Naive thymus-derived CD4-positive, alpha-beta T cell (primary cell): ENCODE measurements around the gene CELF5. TPM values are rescaled to one million over a fixed set of nuclear protein-coding genes. Genes with fewer than 3 reads are reported as not detected.

Experiments used
- ATAC-seq: fragments of 150-1000 bp; cut with Tn5 transposase; 2 replicates; pipeline ENCODE4 v1.10.0; 2021; ENCODE audit warnings: mild to moderate bottlenecking, moderate library complexity
- CTCF ChIA-PET: fragments of 350-600 bp; sonication (Branson Sonifier 250); formaldehyde crosslinking; loops from one replicate; lab custom pipeline; 2021; ENCODE audit warnings: antibody characterized with exemption; lab: Charles Lee
- POLR2A ChIA-PET: fragments of 350-600 bp; sonication (Branson Sonifier 250); formaldehyde crosslinking; loops from one replicate; lab custom pipeline; 2021; ENCODE audit warnings: antibody characterized with exemption, inconsistent platforms; lab: Charles Lee
- DNase-seq, 9 donors: peaks; one replicate each; pipeline versions ENCODE4 v3.0.0 to v3.0.0-alpha.2; 2020 to 2022; ENCODE audit warnings: mixed read lengths in 1 of 9
- H3K27ac ChIP-seq: one replicate; pipeline ENCODE4 v1.7.0; 2013; ENCODE audit warnings: mild to moderate bottlenecking, low read depth, low read length, moderate library complexity
- H3K27me3 ChIP-seq, 2 donors: one replicate each; pipeline ENCODE4 v1.7.0; 2013; ENCODE audit warnings: low read length in 2 of 2, mild to moderate bottlenecking in 2 of 2, moderate library complexity in 2 of 2; ENCODE audit not compliant: control insufficient read depth in 2 of 2, insufficient read depth in 2 of 2
- H3K36me3 ChIP-seq, 3 experiments: 1 replicate in 2 of 3; 2 replicates in 1 of 3; pipeline ENCODE4 v1.7.0; 2013; ENCODE audit warnings: low read length in 3 of 3, mild to moderate bottlenecking in 3 of 3, moderate library complexity in 1 of 3; ENCODE audit not compliant: insufficient read depth in 3 of 3, control insufficient read depth in 2 of 3
- H3K4me1 ChIP-seq, 2 donors: one replicate each; pipeline ENCODE4 v1.7.0; 2013; ENCODE audit warnings: low read length in 2 of 2, mild to moderate bottlenecking in 2 of 2, moderate library complexity in 1 of 2; ENCODE audit not compliant: control insufficient read depth in 2 of 2, insufficient read depth in 2 of 2
- H3K4me3 ChIP-seq: 2 replicates; pipeline ENCODE4 v1.7.0; 2013; ENCODE audit warnings: mild to moderate bottlenecking, low read length
- H3K9me3 ChIP-seq, 3 experiments: 1 replicate in 2 of 3; 2 replicates in 1 of 3; pipeline ENCODE4 v1.7.0; 2013; ENCODE audit warnings: low read length in 3 of 3; ENCODE audit not compliant: control insufficient read depth in 2 of 3
- H3K27ac Mint-ChIP-seq, 9 donors: one replicate each; pipeline ENCODE4 v1.8.0; 2020 to 2022; ENCODE audit warnings: mixed read lengths in 9 of 9, mild to moderate bottlenecking in 8 of 9, moderate library complexity in 5 of 9, inconsistent platforms in 2 of 9
- H3K27me3 Mint-ChIP-seq, 5 donors: one replicate each; pipeline ENCODE4 v1.8.0; 2021 to 2022; ENCODE audit warnings: mixed read lengths in 5 of 5, mild to moderate bottlenecking in 1 of 5
- H3K36me3 Mint-ChIP-seq, 5 donors: one replicate each; pipeline ENCODE4 v1.8.0; 2020 to 2022; ENCODE audit warnings: mixed read lengths in 5 of 5, mild to moderate bottlenecking in 3 of 5, inconsistent platforms in 1 of 5
- H3K4me1 Mint-ChIP-seq, 7 donors: one replicate each; pipeline ENCODE4 v1.8.0; 2020 to 2022; ENCODE audit warnings: mixed read lengths in 7 of 7, mild to moderate bottlenecking in 3 of 7, inconsistent platforms in 1 of 7
- H3K4me3 Mint-ChIP-seq, 10 donors: one replicate each; pipeline ENCODE4 v1.8.0; 2020 to 2022; ENCODE audit warnings: mild to moderate bottlenecking in 10 of 10, mixed read lengths in 10 of 10, moderate library complexity in 6 of 10, inconsistent platforms in 2 of 10
- H3K9me3 Mint-ChIP-seq, 11 donors: one replicate each; pipeline ENCODE4 v1.8.0; 2020 to 2022; ENCODE audit warnings: mixed read lengths in 11 of 11, mild to moderate bottlenecking in 4 of 11, inconsistent platforms in 1 of 11, moderate library complexity in 1 of 11
- intact Hi-C, 2 donors: fragments of 100-400 bp; cut with micrococcal nuclease; formaldehyde crosslinking; loops; one replicate each; pipeline ENCODE4 v1.15.1; 2023
- polyA plus RNA-seq, 2 donors: library from polyadenylated mRNA; unstranded; fragments of 300-500 nt; fragmentation: Illumina TruSeq; gene quantifications; one replicate each; pipeline ENCODE4 v1.2.3, GENCODE V29; 2021
- total RNA-seq, 6 experiments: library from RNA in 5 of 6; stranded (reverse) in 5 of 6; gene quantifications; 1 replicate in 5 of 6; 2 replicates in 1 of 6; pipeline ENCODE4 v1.2.3 and lab custom pipeline; 2021 to 2026

Gene CELF5
- total and polyA plus RNA-seq, 7 experiments from 2014 or later = 0.16 to 0.27 (median 0.17) TPM; not detected in 2

- Mint-ChIP-seq H3K4me3 (peak within 1 kb of the TSS; percentile 86 to 99 (median 94)), H3K27me3 (peaks cover 0 to 2% (median 0%) of the 10 kb centered on the region in 5 donors), H3K9me3 (peaks cover 0 to 3% (median 0%) of the 10 kb centered on the region in 11 donors), H3K27ac (peak within 1 kb of the TSS; percentile 89 to 99 (median 91)), H3K4me1 (peaks cover 43 to 66% (median 54%) of the 10 kb centered on the region in 7 donors), H3K36me3 (peaks cover 0 to 30% (median 13%) of the 10 kb centered on the region in 5 donors)
- Histone ChIP-seq H3K4me1 (peaks cover 53 to 63% of the 10 kb centered on the region in 2 donors), H3K36me3 (peaks cover 0 to 24% (median 9%) of the 10 kb centered on the region in 3 experiments), H3K27me3 (no peaks in the 10 kb centered on the region), H3K27ac (peak within 1 kb of the TSS; percentile 74), H3K9me3 (no peaks in the 10 kb centered on the region), H3K4me3 (peak within 1 kb of the TSS; percentile 71)
- peak; percentile 92 to 98 (median 95) for DNase-seq
- intact Hi-C loops = loop anchor here (1.0 to 5.0 kb wide), 16 partner anchors 8 to 1607 kb away; partner anchors contain the start of genes MRPL54 (in 2 of the 2), APBA3 (in 1 of the 2), CACTIN (in 1 of the 2) and DOHH (in 1 of the 2)
- CTCF ChIA-PET = interaction anchor here (0.6 to 1.8 kb wide), 2 partner anchors 24 to 424 kb away, joined by 3 to 5 read pairs; no protein-coding TSS in a partner anchor
- ATAC-seq = peak; percentile 94
- POLR2A ChIA-PET = interaction anchor here (0.7 to 3.9 kb wide), 10 partner anchors 9 to 1539 kb away, joined by 3 to 21 read pairs (median 6); no protein-coding TSS in a partner anchor
Observed at GRCh38 chr19:3185461-3186159, 38.9 kb upstream of the CELF5 start, which contains the start of gene NCLN. NCLN (plus strand) TSS chr19:3185930; CDS start chr19:3186031, 101 bp downstream.

DNA sequence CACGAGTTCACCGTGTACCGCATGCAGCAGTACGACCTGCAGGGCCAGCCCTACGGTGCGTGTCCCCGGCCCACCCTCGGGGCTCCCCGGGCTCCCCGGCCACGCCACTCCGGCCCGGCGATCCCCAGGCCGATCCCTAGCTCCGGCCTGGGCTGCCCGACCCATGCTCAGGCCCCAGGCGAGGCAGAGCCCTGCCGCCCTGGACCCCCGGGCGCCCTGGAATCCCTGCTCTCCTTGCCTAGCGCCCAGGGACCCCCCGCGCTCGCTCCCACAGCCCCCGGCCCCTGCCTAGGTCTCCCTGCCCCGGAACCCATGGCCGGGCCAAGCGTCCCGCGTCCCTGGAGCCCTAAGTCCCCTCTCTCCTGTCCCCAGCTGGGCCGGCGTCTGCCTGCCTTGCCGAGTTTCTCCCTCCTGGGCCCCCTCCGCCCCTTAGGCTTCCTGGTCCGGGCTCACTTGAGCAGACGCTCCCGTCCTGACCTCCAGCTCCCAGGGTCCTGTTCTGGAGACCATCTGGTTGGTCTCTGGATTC, 38.2 kb upstream of the CELF5 start:
- ChIA-PET CTCF (no interaction called here), POLR2A (interaction anchor here (1.0 to 3.9 kb wide), 4 partner anchors 10 to 24 kb away, joined by 3 to 21 read pairs (median 8); no protein-coding TSS in a partner anchor)
- ATAC-seq = no peak
- no peaks in the 10 kb centered on the region for H3K9me3 ChIP-seq
- peaks cover 49 to 63% of the 10 kb centered on the region in 2 donors for H3K4me1 ChIP-seq
- peak overlapping the region; percentile 74 for H3K27ac ChIP-seq
- peak overlapping the region; percentile 71 for H3K4me3 ChIP-seq
- no peaks in the 10 kb centered on the region for H3K27me3 ChIP-seq
- Mint-ChIP-seq H3K9me3 (peaks cover 0 to 5% (median 0%) of the 10 kb centered on the region in 11 donors), H3K27ac (peak overlapping the region in 8 of 9 donors; percentile 48 to 91 (median 78)), H3K4me1 (peaks cover 43 to 67% (median 55%) of the 10 kb centered on the region in 7 donors), H3K27me3 (peaks cover 0 to 2% (median 0%) of the 10 kb centered on the region in 5 donors), H3K36me3 (peaks cover 0 to 24% (median 9%) of the 10 kb centered on the region in 5 donors), H3K4me3 (peak overlapping the region; percentile 84 to 99 (median 90))
- H3K36me3 ChIP-seq = peaks cover 0 to 19% (median 4%) of the 10 kb centered on the region in 3 experiments
- intact Hi-C loops = loop anchor here (5.0 kb wide), 4 partner anchors 149 to 1606 kb away; partner anchors contain the start of genes APBA3 (in 1 of the 2), CACTIN (in 1 of the 2), FEM1A (in 1 of the 2) and MRPL54 (in 1 of the 2)
- DNase-seq = no peak

DNA sequence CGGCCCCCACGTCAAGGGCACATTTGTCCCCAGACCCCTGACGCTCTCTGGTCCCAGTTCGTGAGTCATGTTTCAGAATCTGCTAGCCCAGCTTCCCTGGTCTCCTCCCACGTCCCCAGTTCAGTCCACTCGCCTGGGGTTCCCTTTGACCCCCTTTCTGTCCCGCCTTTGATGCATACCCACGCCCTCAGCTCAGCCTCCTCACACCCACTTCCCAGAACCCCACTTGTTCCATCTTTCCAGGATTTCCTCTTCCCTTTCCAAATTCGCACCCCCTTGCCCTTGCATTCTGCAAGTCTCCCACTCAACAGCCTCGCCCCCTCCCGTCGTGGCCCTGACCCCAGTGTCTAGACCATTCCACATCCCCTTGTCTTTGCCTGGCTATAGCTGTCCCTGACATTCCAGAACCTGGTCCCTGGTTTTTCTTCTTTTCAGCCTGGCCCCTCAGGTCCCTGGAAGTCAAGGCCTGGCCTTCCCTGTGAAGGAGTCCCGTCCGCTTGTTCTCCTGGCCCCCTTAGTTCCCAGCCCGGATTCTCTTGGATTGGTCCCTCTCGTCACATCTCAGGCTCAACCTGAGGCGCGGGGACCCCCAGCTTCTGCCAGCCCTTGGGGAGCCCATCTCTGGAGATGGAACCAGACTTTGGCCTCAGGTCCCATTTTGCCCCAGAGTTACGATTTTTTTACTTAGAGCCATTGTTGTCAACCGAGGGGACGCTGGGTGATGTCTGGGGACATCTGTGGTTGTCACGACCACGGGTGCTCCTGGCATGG, 37.4 kb upstream of the CELF5 start:
- ATAC-seq (no peak), DNase-seq (no peak)
- Mint-ChIP-seq H3K27ac (peak overlapping the region in 8 of 9 donors; percentile 22 to 87 (median 75)), H3K9me3 (peaks cover 0 to 5% (median 0%) of the 10 kb centered on the region in 11 donors), H3K4me1 (peaks cover 46 to 65% (median 55%) of the 10 kb centered on the region in 7 donors), H3K36me3 (peaks cover 0 to 20% (median 9%) of the 10 kb centered on the region in 5 donors), H3K4me3 (peak overlapping the region; percentile 84 to 99 (median 90)), H3K27me3 (peaks cover 0 to 2% (median 0%) of the 10 kb centered on the region in 5 donors)
- Histone ChIP-seq H3K27ac (peak overlapping the region; percentile 74), H3K4me3 (peak overlapping the region; percentile 71), H3K4me1 (peaks cover 43 to 57% of the 10 kb centered on the region in 2 donors), H3K27me3 (no peaks in the 10 kb centered on the region), H3K9me3 (no peaks in the 10 kb centered on the region), H3K36me3 (peaks cover 0 to 16% (median under 1%) of the 10 kb centered on the region in 3 experiments)
- intact Hi-C loops = loop anchor here (5.0 kb wide), 4 partner anchors 150 to 1605 kb away; partner anchors contain the start of genes APBA3 (in 1 of the 2), CACTIN (in 1 of the 2), FEM1A (in 1 of the 2) and MRPL54 (in 1 of the 2)
- POLR2A ChIA-PET = interaction anchor here (1.0 to 1.9 kb wide), 3 partner anchors 10 to 24 kb away, joined by 3 to 11 read pairs (median 4); no protein-coding TSS in a partner anchor
- CTCF ChIA-PET = no interaction called here

GRCh38 chr19:3187662-3188511, 36.6 kb upstream of the CELF5 start:
- ChIA-PET CTCF (interaction anchor here (1.3 kb wide), 1 partner anchor 23 kb away, joined by 4 read pairs; no protein-coding TSS in a partner anchor), POLR2A (no interaction called here)
- peaks cover 0 to 5% (median 0%) of the 10 kb centered on the region in 11 donors for H3K9me3 Mint-ChIP-seq
- Histone ChIP-seq H3K4me1 (peaks cover 39 to 52% of the 10 kb centered on the region in 2 donors), H3K9me3 (no peaks in the 10 kb centered on the region), H3K36me3 (peaks cover 0 to 15% (median 0%) of the 10 kb centered on the region in 3 experiments), H3K4me3 (no peak overlapping the region), H3K27me3 (no peaks in the 10 kb centered on the region), H3K27ac (no peak overlapping the region)
- peaks cover 43 to 62% (median 52%) of the 10 kb centered on the region in 7 donors for H3K4me1 Mint-ChIP-seq
- H3K27ac Mint-ChIP-seq = peak overlapping the region in 7 of 9 donors; percentile 2 to 74 (median 53)
- DNase-seq (no peak), ATAC-seq (no peak)
- H3K4me3 Mint-ChIP-seq = peak overlapping the region; percentile 50 to 99 (median 90)
- peaks cover 0 to 2% (median 0%) of the 10 kb centered on the region in 5 donors for H3K27me3 Mint-ChIP-seq
- peaks cover 0 to 17% (median 9%) of the 10 kb centered on the region in 5 donors for H3K36me3 Mint-ChIP-seq
- intact Hi-C loops = loop anchor here (5.0 kb wide), 4 partner anchors 151 to 1604 kb away; partner anchors contain the start of genes APBA3 (in 1 of the 2), CACTIN (in 1 of the 2), FEM1A (in 1 of the 2) and MRPL54 (in 1 of the 2)
